SK-N-SH (cell line): ENCODE results near the gene MSTN. TPM values are rescaled to one million over a fixed set of nuclear protein-coding genes. Genes with fewer than 3 reads are reported as not detected.

ENCODE experiments used
- CTCF ChIA-PET: fragments of 300-600, 350-600 bp; formaldehyde crosslinking; extraction: SDS; loops from one replicate; lab custom pipeline; 2021; lab: Yijun Ruan, JAX
- POLR2A ChIA-PET: fragments of 350-600 bp; sonication (Branson Sonifier 250); formaldehyde crosslinking; extraction: SDS; loops from one replicate; lab custom pipeline; 2020; ENCODE audit warnings: antibody characterized with exemption, inconsistent platforms; lab: Yijun Ruan, JAX
- DNase-seq: peaks from one replicate; pipeline ENCODE4 v3.0.0; 2012
- H2AFZ ChIP-seq: fragments of 200-600 bp; sonication (generic); 2 replicates; pipeline ENCODE4 v1.8.1; 2016; ENCODE audit warnings: antibody characterized with exemption, mild to moderate bottlenecking, low read depth
- H3F3A ChIP-seq: fragments of 200-600 bp; sonication (generic); replicated peaks from 2 replicates; pipeline ENCODE3; 2016; ENCODE audit warnings: antibody characterized with exemption, mild to moderate bottlenecking; ENCODE audit not compliant: insufficient read depth
- H3K27ac ChIP-seq, 2 experiments: fragments of 200-500 bp in 1 of 2; fragments of 200-600 bp in 1 of 2; sonication (Bioruptor generic) in 1 of 2; sonication (generic), shearing (Covaris generic) in 1 of 2; 2 replicates each; pipeline versions ENCODE4 v1.5.1 to v1.6.1; 2014 to 2016; ENCODE audit warnings: low read depth in 2 of 2, inconsistent platforms in 1 of 2, low read length in 1 of 2, mild to moderate bottlenecking in 1 of 2, mixed read lengths in 1 of 2
- H3K27me3 ChIP-seq: fragments of 200-600 bp; sonication (generic), shearing (Covaris generic); 2 replicates; pipeline ENCODE4 v1.6.1; 2016; ENCODE audit warnings: mixed run types; ENCODE audit not compliant: insufficient read depth
- H3K36me3 ChIP-seq, 2 experiments: fragments of 200-500 bp in 1 of 2; fragments of 200-600 bp in 1 of 2; sonication (Bioruptor generic) in 1 of 2; sonication (generic) in 1 of 2; replicated peaks in 1 of 2; 2 replicates each; pipeline versions ENCODE3 to v1.5.1; 2014 to 2016; ENCODE audit warnings: low read length in 1 of 2, mild to moderate bottlenecking in 1 of 2; ENCODE audit not compliant: insufficient read depth in 2 of 2, control insufficient read depth in 1 of 2
- H3K4me1 ChIP-seq, 2 experiments: fragments of 200-500 bp in 1 of 2; fragments of 200-600 bp in 1 of 2; sonication (Bioruptor generic) in 1 of 2; sonication (generic), shearing (Covaris generic) in 1 of 2; 2 replicates each; pipeline versions ENCODE4 v1.5.1 to v1.6.1; 2014 to 2016; ENCODE audit warnings: low read depth in 1 of 2, low read length in 1 of 2, mixed run types in 1 of 2; ENCODE audit not compliant: insufficient read depth in 2 of 2, control insufficient read depth in 1 of 2
- H3K4me2 ChIP-seq: fragments of 200-600 bp; sonication (generic), shearing (Covaris generic); 2 replicates; pipeline ENCODE4 v1.6.1; 2017; ENCODE audit warnings: mixed run types
- H3K4me3 ChIP-seq, 2 experiments: fragments of 200-500 bp in 1 of 2; fragments of 200-600 bp in 1 of 2; sonication (Bioruptor generic) in 1 of 2; sonication (generic), shearing (Covaris generic) in 1 of 2; 2 replicates each; pipeline versions ENCODE4 v1.5.1 to v1.8.1; 2014 to 2016; ENCODE audit warnings: low read depth in 2 of 2, inconsistent platforms in 1 of 2, low read length in 1 of 2, mild to moderate bottlenecking in 1 of 2, mixed read lengths in 1 of 2, moderate library complexity in 1 of 2
- H3K79me2 ChIP-seq: fragments of 200-600 bp; sonication (generic); 2 replicates; pipeline ENCODE4 v1.8.1; 2017; ENCODE audit warnings: mild to moderate bottlenecking; ENCODE audit not compliant: insufficient read depth
- H3K9ac ChIP-seq: fragments of 200-600 bp; sonication (generic); 2 replicates; pipeline ENCODE4 v1.6.1; 2017; ENCODE audit warnings: mixed run types
- H3K9me2 ChIP-seq: fragments of 200-600 bp; sonication (generic); 2 replicates; pipeline ENCODE4 v1.6.1; 2017; ENCODE audit warnings: mixed run types
- H3K9me3 ChIP-seq: fragments of 200-600 bp; sonication (generic); 2 replicates; pipeline ENCODE4 v1.6.1; 2017; ENCODE audit warnings: mixed run types, mild to moderate bottlenecking, moderate library complexity
- H4K20me1 ChIP-seq: fragments of 200-600 bp; sonication (generic); 2 replicates; pipeline ENCODE4 v1.6.1; 2017; ENCODE audit warnings: mild to moderate bottlenecking, mixed run types; ENCODE audit not compliant: insufficient read depth
- CHD2 ChIP-seq: fragments of 150-350 bp; IDR thresholded peaks from 2 replicates; pipeline ENCODE4 v1.6.1; 2018; ENCODE audit warnings: low read length; ENCODE audit not compliant: partially characterized antibody
- CTCF ChIP-seq: fragments of 200-600 bp; sonication (generic); IDR thresholded peaks from 2 replicates; pipeline ENCODE4 v1.6.1; 2017; ENCODE audit warnings: antibody characterized with exemption, mild to moderate bottlenecking, moderate library complexity
- ELF1 ChIP-seq: IDR thresholded peaks from 2 replicates; pipeline ENCODE4 v1.4.0; 2012
- EP300 ChIP-seq, 2 experiments: IDR thresholded peaks; 2 replicates each; pipeline versions ENCODE4 v1.4.0 to v1.6.1; 2012; ENCODE audit warnings: borderline replicate concordance in 1 of 2, low read depth in 1 of 2, low read length in 1 of 2
- EZH2phosphoT487 ChIP-seq: fragments of 200-600 bp; sonication (generic); IDR thresholded peaks from 2 replicates; pipeline ENCODE4 v1.6.1; 2017; ENCODE audit warnings: low read depth, mixed run types, mild to moderate bottlenecking, antibody characterized with exemption, moderate library complexity, borderline replicate concordance
- FOSL2 ChIP-seq: IDR thresholded peaks from 2 replicates; pipeline ENCODE4 v1.4.0; 2012; ENCODE audit warnings: low read depth, mild to moderate bottlenecking, moderate library complexity, borderline replicate concordance
- FOXJ3 ChIP-seq: sonication (generic); formaldehyde crosslinking; IDR thresholded peaks from 2 replicates; pipeline ENCODE4 v1.5.1; 2020; ENCODE audit warnings: mild to moderate bottlenecking, missing genetic modification reagents
- JUND ChIP-seq: IDR thresholded peaks from 2 replicates; pipeline ENCODE4 v1.4.0; 2012
- MAX ChIP-seq: IDR thresholded peaks from 2 replicates; pipeline ENCODE4 v1.4.0; 2012; ENCODE audit warnings: low read depth
- MEF2A ChIP-seq: IDR thresholded peaks from 2 replicates; pipeline ENCODE4 v1.4.0; 2012; ENCODE audit warnings: low read depth, borderline replicate concordance
- MXI1 ChIP-seq: IDR thresholded peaks from 2 replicates; pipeline ENCODE4 v1.6.1; 2012; ENCODE audit warnings: mild to moderate bottlenecking, low read depth, low read length, improper control_type of control experiment
- NRF1 ChIP-seq: IDR thresholded peaks from 2 replicates; pipeline ENCODE4 v1.6.1; 2012; ENCODE audit warnings: low read depth, mild to moderate bottlenecking, low read length
- RFX5 ChIP-seq: IDR thresholded peaks from 2 replicates; pipeline ENCODE4 v1.6.1; 2012; ENCODE audit warnings: mild to moderate bottlenecking, improper control_type of control experiment, low read length
- TAF1 ChIP-seq: IDR thresholded peaks from 2 replicates; pipeline ENCODE4 v1.6.1; 2012; ENCODE audit warnings: low read depth, mild to moderate bottlenecking, low read length, moderate library complexity, borderline replicate concordance
- YY1 ChIP-seq: IDR thresholded peaks from 2 replicates; pipeline ENCODE4 v1.4.0; 2012; ENCODE audit warnings: low read depth, mild to moderate bottlenecking
- polyA plus RNA-seq, 3 experiments: library from polyadenylated mRNA; depleted of rRNA; stranded (reverse); fragments of >200 nt; gene quantifications; 2 replicates each; pipeline ENCODE4 v1.2.3, GENCODE V29; 2012
- TF ChIP-seq, protein P1 (sequence below): IDR thresholded peaks from 2 replicates; pipeline ENCODE4; 2012
- TF ChIP-seq, protein P2 (sequence below): fragments of 150-350 bp; IDR thresholded peaks from 2 replicates; pipeline ENCODE4 v1.6.1; 2016; ENCODE audit warnings: mild to moderate bottlenecking, low read depth, low read length

Gene MSTN
- polyA plus RNA-seq, 1 of the 3 experiments (the other 2 are of a cell fraction) = 0.05 TPM

DNA sequence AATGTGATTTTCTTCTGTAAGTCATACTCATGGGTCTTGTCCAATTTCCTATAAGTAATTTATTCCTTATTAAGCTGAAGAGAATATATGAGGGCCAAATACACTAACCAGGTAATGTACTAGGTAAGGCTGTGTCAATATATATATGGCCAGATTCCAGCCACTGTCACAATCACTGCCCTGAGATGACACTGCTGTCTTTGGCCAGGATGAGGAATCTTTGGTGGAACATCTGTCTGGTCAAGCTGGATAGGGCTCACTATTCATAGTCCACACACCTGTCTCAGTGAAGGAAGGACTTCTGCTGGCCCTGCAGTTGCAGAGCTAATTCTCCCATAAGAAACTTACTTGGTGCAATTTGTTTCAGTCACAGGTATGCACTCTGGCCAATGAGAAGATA, 11.3 kb downstream of the MSTN start:
- Histone ChIP-seq H3K36me3 (no peaks in the 10 kb centered on the region), H3K9ac (no peak overlapping the region), H2AFZ (no peak overlapping the region), H3K9me3 (no peaks in the 10 kb centered on the region), H3K4me1 (no peaks in the 10 kb centered on the region), H3K27me3 (no peaks in the 10 kb centered on the region), H3F3A (no peaks in the 10 kb centered on the region), H4K20me1 (no peaks in the 10 kb centered on the region), H3K79me2 (no peaks in the 10 kb centered on the region), H3K4me3 (no peak overlapping the region), H3K9me2 (no peaks in the 10 kb centered on the region), H3K27ac (no peak overlapping the region), H3K4me2 (no peak overlapping the region)
- ChIA-PET POLR2A (no interaction called here), CTCF (no interaction called here)
- no peak for DNase-seq
- TF ChIP-seq, protein P1, sequence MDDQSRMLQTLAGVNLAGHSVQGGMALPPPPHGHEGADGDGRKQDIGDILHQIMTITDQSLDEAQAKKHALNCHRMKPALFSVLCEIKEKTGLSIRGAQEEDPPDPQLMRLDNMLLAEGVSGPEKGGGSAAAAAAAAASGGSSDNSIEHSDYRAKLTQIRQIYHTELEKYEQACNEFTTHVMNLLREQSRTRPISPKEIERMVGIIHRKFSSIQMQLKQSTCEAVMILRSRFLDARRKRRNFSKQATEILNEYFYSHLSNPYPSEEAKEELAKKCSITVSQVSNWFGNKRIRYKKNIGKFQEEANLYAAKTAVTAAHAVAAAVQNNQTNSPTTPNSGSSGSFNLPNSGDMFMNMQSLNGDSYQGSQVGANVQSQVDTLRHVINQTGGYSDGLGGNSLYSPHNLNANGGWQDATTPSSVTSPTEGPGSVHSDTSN = no peak
- TF ChIP-seq MXI1 (no peak), MEF2A (no peak), RFX5 (no peak), MAX (no peak), FOXJ3 (CRISPR knock-in tag) (no peak), CHD2 (no peak), EP300 (IDR thresholded peaks at IDR 0.05; ENCODE audit: borderline replicate concordance in 1 of 2, low read depth in 1 of 2, low read length in 1 of 2) (no peak), CTCF (no peak), FOSL2 (no peak)

GRCh38 chr2:190050001-190050400, 12.5 kb downstream of the MSTN start:
- no peak overlapping the region for H3K4me3 ChIP-seq
- no peaks in the 10 kb centered on the region for H3K27me3 ChIP-seq
- H3K9ac ChIP-seq = no peak overlapping the region
- H2AFZ ChIP-seq = no peak overlapping the region
- CTCF ChIA-PET = interaction anchor here (1.3 kb wide), 1 partner anchor 67 kb away, joined by 3 read pairs; no protein-coding TSS in a partner anchor
- no peaks in the 10 kb centered on the region for H3K4me1 ChIP-seq
- POLR2A ChIA-PET = no interaction called here
- TF ChIP-seq MAX (no peak), JUND (no peak), FOXJ3 (CRISPR knock-in tag) (no peak), TAF1 (no peak), NRF1 (no peak), ELF1 (no peak), YY1 (no peak), EZH2phosphoT487 (no peak), CTCF (no peak)
- TF ChIP-seq, protein P2, sequence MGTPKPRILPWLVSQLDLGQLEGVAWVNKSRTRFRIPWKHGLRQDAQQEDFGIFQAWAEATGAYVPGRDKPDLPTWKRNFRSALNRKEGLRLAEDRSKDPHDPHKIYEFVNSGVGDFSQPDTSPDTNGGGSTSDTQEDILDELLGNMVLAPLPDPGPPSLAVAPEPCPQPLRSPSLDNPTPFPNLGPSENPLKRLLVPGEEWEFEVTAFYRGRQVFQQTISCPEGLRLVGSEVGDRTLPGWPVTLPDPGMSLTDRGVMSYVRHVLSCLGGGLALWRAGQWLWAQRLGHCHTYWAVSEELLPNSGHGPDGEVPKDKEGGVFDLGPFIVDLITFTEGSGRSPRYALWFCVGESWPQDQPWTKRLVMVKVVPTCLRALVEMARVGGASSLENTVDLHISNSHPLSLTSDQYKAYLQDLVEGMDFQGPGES = no peak
- no peaks in the 10 kb centered on the region for H4K20me1 ChIP-seq
- H3K36me3 ChIP-seq = no peaks in the 10 kb centered on the region
- H3F3A ChIP-seq = no peaks in the 10 kb centered on the region
- no peaks in the 10 kb centered on the region for H3K9me2 ChIP-seq
- H3K9me3 ChIP-seq = no peaks in the 10 kb centered on the region
- H3K27ac ChIP-seq = no peak overlapping the region
- no peak overlapping the region for H3K4me2 ChIP-seq
- DNase-seq = no peak
- no peaks in the 10 kb centered on the region for H3K79me2 ChIP-seq
